ENCODE data around the gene PNPLA2.

The PNPLA2 gene

DNA sequence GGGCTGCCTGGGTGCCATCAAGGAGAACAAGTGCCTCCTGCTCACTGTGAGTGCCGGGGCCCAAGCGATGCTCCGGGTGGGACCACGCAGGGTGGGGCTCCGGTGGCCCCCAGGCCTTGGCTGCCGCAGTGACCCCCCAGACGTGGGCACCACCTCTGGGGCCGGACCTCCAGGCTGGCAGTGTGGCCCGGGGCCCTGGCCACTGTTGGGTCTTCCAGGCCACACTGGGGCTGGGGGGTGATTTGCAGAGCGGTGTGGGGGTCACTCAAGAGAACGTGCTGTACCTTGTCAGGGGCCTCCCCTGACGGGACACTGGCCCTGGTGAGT, 43.9 kb downstream of the PNPLA2 start:
- DNase-seq: no peak

- no peak for DNase-seq
These were observed 44.6 kb downstream of the PNPLA2 start for GRCh38 chr11:863023-863909.

GRCh38 chr11:863910-864827, 45.5 kb downstream of the PNPLA2 start:
- DNase-seq: no peak

DNA sequence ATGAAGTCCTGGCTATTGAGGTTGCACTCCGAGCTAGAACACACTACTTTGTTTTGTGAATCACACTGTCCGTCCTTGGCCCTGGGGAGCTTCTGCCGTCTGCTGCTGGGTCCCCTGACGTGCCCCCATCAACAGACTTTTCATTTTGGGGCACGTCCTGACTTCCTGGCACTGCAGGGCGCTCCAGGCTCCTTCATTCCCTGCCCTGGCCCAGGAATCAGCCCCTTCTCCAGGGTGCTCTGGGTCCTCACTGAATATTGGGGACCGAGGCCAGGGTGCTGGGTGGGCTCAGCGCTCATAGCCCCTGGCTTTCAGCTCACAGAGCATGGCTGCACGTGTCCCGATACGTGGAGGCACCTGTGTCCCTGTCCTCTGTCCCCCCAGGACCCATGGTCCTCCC, 46.2 kb downstream of the PNPLA2 start:
- no peak for DNase-seq

DNA sequence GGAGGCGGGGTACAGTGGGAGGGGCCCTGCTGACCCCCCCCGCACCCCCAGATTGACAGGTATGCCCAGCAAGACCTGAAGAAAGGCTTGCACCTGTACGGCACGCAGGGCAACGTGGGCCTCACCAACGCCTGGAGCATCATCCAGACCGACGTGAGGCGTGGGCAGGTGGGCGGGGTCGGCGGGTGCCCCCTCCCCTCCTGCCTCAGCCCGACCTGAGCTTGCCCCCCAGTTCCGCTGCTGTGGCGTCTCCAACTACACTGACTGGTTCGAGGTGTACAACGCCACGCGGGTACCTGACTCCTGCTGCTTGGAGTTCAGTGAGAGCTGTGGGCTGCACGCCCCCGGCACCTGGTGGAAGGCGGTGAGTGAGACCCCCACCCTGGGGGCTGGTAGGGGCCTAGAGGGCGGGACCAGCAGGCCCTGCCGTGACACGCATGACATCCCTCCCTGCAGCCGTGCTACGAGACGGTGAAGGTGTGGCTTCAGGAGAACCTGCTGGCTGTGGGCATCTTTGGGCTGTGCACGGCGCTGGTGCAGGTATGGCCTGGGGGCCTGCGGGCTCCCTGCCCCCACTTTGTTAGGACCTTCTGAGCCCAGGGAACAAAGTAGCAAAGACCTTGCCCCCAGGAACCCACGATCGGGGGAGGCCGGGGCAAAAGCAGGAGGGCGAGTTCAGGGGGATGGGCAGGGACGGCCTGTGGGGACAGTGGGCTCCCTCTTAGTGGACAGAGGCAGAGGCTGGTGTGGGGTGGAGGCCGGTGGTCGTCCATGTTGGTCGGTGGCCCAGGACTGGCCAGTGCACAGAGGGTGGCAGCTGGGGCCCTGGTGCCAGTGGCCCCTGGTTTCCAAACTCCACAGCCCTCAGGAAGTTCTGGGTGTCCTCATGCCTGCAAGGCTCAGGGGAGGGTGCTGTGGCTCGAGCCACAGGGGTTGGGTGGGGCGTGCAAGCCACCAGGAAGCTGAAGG, 47.0 kb downstream of the PNPLA2 start:
- no peak for DNase-seq

GRCh38 chr11:866481-866880, 47.8 kb downstream of the PNPLA2 start:
- DNase-seq: no peak

DNA sequence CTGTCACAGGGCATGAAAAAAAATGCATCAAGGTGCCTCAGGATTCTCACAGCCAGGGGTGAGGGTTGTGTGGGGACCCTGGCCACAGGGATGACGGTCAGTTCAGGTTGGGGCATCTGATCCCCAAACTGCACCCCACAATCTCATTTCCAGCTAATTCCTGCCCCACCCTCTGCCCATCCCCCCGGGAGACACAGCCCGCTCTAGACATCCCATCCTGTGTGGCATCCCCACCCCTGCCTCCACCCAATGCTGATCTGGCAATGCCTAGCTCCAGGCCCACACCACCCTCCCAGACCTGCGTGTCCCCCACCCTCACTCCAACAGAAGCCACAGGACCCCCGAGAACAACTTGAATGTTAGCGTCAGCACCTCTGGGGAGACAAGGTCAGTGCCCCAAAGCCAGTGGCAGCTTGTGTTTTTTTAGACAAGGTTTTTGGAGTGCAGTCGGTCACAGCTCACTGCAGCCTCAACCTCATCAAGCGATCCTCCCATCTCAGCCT, 49.2 kb downstream of the PNPLA2 start:
- no peak for DNase-seq

- no peak for DNase-seq
These were observed 49.7 kb downstream of the PNPLA2 start for GRCh38 chr11:868394-868793.

- DNase-seq: no peak
These were observed 50.1 kb downstream of the PNPLA2 start for GRCh38 chr11:868802-869201.

GRCh38 chr11:869399-870126, 50.8 kb downstream of the PNPLA2 start:
- DNase-seq: no peak

DNA sequence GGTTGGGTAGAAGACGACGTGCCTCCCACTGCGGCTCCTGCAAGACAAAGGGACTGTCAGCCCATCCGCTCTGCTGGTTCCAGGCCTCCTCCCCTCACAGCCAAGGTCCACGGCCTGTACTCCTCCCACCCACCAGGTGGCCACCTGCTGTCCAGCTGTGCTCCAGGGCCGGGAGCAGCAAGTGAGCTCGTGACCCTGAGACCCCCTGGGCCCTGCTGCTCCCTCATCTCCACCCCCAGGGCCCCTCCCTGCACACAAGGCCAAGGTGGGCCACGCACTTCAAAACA, 51.4 kb downstream of the PNPLA2 start:
- DNase-seq: no peak

DNA sequence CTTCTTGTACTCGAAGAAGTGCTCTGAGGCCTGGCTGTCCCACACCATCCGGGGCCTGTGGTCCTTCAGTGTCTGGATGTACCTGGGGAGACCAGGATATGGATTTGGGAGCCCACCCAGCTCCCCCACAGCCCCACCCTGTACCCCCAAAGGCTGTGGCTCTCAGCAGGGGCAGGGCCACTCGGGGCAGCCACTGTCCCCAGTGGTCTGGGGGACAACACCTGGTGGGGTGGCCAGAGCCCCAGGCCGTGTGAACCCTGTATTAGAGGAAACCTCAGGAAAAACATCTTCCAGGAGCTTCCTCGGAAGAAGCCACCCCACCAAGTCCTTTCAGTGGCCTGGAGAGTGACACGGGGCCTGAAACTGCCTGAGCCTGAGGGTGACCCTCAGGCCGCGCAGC, 51.7 kb downstream of the PNPLA2 start:
- DNase-seq: no peak

DNA sequence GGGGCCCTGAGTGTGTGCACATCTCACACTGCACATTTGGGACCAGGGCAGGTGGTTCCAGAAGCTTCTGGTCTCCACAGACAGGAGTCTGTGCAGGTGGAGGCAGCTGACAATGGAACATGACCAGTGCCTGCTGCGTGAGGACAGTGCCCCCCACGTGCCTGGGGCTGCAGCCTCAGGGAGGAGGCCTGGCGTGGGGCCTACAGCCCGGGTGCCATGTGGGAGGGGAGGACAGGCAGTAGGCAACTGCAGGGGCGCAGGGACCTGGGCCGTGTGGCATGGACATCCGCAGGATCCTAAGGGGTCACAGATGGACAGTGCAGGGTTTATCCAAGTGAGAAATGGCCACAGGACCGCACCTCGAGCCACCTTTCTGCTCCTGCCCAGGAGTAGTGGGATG, 52.8 kb downstream of the PNPLA2 start:
- DNase-seq: no peak

DNA sequence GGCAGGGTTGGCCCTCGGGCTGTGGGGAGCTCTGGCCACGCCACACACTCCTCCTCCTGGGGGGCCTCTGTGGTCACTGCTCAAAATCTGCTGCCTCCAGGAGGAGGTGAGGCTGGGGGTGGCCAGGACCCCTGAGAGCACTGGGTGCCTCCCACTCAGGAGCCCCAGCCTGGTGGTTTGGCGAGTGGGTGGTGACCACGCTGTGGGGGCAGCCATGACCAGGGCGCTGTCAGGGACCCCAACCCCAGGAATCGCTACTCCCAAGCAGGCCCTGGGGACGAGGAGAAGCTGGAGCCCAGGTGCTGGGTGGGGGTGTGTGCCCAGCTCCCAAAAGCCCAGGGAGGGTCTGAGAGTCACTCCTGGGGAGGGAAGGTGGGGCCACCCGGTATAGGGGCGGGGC, 54.1 kb downstream of the PNPLA2 start:
- no peak for DNase-seq

DNA sequence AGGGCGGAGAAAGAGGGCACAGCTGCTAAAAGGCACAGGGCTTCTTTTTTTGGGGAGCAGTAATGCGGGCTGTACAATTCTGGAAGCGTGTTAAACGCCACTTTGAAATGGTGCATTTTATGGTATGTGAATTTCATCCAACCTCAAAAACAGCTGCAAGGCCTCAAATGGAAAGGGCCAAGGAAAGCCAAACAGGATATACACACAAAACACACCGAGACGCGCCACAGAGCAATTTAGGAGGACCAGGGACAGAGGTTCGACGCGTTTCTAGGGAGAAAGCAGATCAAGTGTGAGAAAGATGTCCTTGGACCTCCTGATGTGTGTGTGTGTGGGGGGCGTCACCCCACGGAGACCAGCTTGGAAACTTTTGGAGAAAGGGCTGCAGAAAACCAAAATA, 55.0 kb downstream of the PNPLA2 start:
- no peak for DNase-seq

All from NCI-H187 treated with DMSO at 0.1 percent for 48 hours (cell line).